ENCODE data around the gene DPY19L2.
"Not testable (repeated sequence)": the region's sequence is repeated elsewhere in the genome, so short reads cannot be mapped to it uniquely, and the experiment has no call there.

Gene DPY19L2

DNA sequence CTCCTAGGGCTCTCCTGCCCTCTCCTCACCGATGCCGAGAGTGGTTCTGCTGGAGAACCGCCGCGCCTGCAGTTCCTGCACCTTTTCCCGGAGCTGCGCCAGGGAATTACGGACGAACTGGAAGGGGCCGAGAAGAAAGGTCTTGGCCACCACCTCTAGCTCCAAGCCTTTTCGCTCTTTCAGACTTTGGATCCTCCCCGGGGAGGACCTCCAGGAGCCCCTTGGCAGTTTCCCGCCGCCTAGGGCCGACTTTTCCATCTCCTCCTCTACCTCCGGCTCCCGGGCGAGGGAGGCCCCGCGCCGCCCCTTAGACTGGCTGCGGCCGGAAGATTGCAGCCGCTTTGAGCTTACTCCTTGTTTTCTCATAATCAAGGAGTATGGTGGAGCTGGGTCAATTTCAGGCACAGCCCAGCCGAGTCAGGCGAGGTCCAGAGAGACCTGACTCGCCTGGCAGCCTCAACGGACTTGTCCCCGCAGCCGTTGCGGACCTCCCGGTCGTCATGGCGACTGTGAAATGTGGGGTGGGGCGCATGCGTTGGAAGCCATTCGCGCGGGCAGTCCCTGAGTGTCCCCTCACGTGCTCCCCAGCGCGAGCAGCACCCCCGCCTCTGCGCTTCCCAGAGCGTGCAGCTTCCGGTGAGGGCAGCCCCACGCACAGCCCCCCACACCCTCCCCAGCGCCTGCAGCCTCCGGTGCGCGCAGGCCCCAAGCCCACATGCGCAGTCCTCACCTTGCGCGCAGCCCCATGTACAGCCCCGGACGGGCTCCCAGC is at the start of gene DPY19L2:
DPY19L2 (minus strand) TSS at position 466 of the 772 bp plus-strand sequence; CDS start at position 366, 100 bp downstream.
- peak; percentile 63 to 66 for DNase-seq

DNA sequence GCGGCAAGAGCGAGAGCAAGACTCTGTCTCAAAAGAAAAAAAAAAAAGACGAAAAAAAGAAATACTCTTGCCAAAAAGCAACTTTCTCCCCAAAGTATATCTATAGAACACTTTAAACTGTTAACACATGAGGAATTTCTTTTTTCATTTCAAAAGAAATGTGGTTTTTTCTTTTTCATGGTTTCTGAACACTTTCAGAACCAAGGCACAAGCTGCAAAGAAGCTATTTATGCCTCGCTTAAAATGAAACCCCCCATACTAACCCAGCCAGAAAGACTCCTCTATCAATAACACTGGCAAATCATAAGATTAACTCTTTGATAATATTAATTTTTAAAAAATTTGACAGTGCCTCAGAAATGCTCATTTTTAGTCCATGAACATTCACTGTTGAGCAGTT is 48.6 kb upstream of the DPY19L2 start:
- DNase-seq: not testable (repeated sequence)

DNA sequence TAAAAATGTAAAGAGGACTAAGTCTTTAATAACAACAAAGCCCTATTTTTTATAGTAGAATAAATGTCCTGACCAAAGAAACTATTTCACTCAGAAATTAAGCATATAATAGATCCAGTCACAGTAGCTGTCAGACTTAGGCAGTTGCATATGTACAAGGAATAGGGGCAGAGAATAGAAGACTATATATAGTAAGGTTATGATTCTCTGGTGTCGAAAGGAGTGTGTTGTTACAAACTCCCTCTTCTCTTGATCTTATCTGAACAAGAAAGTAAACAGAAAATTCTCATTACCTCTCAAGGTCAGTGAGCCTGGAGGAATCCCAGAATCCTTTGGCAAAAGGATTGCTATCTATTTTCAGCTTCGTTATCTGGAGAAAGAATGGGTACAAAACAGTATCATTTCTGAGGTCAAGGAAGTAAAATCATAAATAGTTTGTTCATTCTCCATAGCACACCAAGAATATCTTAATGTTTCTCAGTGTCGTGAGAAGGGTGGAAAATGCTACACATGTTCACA is 46.9 kb upstream of the DPY19L2 start:
- DNase-seq: not testable (repeated sequence)

DNA sequence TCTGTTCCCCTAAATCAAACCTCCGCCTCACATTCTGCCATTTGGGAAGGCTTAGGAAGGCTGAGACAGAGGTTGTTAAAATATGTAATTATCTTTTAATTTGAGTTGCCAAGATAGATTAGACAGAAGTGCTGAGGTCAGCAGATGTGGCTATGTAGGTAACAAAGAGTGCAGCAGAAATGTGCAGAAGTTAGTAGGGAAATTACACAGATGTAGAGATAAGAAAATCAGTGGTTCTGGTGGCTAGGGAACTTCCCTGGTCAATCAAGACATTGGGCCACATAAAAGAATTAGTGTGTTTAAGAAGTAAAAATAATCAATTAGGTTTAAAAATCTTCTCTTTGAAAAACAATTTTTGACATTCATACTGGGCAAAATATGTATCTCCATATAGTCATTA is 46.1 kb upstream of the DPY19L2 start:
- DNase-seq: not testable (repeated sequence)

DNA sequence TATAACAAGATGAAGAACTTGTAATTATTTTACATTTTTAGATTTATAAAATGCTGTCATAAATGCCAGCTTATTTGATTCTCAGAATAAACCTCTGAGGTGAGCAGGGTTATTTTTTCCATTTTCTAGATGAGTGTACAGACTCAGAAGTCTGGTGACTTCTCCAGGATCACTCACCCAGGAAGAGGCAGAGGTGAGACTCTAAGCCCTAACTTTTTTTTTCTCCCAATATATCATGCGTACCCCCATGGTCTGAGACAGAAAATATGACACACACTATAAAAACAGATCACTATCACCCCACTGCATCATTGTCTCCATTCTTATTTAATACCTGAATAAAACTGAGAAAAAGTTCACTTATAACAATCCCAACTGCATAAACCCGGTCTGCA is 45.4 kb upstream of the DPY19L2 start:
- DNase-seq: not testable (repeated sequence)

DNA sequence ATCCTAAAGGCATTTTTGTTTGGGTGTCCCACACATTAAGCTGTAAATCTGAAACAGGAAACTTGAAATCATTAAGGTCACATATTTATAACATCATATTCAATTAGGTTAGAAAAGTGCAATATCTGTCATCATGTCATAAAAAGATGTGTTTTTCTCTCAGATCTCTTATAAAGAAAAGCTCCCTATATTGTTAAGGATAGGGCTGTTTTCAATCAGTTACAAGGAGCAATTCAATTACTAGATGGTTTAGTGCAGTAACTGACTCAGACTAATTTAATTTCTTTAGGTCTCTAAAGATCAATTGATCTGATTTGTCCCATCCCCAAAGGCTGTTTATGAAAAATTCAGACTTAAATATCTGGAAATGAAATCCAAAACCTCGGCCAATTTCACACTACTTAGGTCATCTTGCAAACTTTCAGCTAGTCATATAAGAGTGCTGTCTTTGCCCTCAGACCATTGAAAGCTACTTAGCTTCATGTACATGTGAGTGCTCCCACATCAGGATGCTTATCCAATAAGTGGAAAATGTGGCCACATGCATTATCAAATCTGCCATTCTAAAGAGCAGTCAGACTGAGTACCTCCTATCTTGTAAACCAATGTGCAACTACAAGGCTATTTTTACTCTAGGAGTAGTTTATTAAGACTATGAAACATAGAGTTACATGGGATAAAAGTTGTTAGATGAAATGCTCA is 44.8 kb upstream of the DPY19L2 start:
- not testable (repeated sequence) for DNase-seq

DNA sequence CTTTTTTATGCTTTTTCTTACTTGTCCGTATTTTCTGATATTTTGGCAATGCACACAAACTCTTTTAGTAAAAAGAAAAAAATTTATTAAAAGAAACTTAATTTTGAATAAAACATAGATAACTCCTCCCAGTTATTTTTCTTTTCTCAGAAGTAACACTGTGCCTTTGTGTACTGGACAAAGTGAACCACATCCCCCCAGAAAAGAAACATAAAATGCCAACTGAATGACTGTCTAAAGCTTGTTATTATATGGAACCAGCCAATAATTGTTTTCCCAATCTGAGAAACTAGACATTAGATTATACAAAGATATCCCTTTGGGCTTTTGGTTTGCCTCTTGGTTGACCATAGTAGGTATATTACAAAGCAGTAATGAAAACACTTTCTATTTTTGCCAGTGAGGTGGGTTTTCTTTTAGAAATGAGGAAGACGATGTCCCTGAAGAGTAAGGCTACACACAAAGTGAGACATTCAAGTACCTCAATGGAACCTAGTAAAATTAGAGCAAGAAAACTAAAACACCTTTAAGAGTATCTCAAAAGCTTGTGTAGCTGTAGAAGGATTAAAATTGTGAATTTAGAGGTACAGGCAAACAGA is 44.2 kb upstream of the DPY19L2 start:
- not testable (repeated sequence) for DNase-seq

DNA sequence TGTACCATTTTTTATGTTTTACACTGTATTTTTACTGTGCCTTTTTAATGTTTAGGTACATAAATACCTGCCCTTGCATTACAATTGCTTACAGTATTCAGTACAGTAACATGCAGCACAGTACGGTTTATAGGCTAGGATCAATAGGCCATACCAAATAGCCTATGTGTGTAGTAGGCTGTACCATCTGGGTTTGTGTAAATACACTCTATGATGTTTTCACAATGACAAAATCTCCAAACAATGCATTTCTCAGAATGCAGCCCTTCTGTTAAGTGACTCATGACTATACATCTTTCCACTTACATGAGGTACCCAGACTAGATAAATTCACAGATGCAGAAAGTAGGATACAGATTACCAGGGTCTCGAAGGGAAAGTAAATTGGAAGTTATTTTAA is 43.0 kb upstream of the DPY19L2 start:
- not testable (repeated sequence) for DNase-seq

DNA sequence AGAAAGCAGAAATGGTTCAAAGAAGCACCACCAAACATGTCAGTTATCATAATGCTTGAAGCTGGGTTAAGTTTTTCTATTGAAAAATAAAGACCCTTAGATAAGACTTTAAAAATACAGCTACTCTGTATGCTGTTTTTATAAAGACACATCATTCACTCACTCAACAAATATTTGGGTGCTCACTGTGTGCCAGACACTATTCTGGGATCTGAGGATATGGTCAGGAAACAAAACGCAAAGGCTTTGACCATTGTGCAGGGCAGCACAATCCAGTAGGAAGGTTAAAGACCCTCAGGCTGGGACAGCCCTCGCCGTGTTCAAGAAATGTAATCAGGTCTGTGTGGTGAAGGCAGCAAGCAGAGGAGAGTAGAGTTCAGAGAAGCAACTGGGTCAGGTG is 38.0 kb upstream of the DPY19L2 start:
- no peak for DNase-seq

DNA sequence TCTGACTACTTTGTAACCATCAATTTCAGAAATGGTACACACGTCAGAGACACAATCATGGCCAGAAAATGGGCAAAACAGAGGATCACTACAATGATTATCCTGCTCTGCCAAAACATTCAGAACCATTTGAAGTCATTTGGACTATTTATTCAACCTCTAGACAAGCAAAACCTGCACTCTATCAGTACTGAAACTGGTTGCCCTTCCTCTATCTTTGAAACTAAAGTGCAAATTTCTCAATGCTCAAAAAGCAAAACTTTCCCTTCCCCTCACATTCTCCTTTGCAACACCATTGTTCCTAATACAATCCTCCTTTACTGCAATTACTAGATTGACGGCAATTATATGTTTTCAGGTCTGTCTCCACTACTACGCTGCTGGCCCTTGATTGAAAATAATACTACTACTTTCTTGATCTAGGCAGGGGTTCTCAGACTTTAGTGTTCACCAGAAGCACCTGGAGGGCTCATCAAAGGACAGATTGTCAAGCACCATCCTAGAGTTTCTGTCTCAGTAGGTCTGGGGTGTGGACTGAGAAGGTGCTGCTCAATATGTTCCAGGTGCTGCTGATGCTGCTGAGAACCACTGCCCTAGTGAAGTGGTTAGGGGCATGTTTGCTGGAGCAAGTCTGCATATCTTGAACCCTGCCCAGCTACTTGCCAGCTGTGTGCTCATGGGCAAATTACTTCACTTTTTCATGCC is 31.5 kb upstream of the DPY19L2 start:
- not testable (repeated sequence) for DNase-seq

DNA sequence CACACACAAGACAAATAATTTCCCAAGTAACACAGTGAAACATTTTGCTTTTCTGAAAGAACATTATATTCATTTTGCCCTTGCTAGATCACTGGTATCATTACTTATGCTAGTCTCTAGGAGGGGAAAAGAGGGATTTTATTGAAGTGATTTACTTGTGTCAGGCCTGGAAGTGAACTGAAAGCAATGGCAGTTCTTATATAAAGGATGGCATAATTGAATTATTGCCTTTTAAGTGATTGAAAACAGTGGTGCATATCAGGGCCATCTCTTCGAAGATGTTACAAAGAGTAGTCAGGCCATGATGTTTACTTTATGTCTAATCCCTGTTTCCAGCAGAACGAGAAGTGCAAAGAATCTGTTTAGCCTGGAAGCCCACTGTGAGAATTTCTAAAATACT is 30.7 kb upstream of the DPY19L2 start:
- not testable (repeated sequence) for DNase-seq

DNA sequence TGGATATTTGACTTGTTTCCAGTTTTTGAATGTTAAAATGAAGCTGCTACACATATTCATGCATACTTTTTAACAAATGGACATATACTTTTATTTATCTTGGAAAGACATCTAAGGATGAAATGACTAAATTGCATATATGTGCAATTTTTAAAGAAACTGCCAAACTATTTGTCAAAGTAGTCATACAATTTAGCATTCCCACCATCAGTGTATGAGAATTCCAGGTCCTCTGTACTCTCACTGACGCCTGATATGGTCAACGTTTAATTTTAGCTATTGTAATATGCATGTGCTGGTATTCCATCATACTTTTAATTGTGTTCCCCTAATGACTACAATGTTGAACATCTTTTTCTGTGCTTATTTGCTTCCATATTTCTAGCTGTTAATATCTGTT is 22.5 kb upstream of the DPY19L2 start:
- DNase-seq: not testable (repeated sequence)

DNA sequence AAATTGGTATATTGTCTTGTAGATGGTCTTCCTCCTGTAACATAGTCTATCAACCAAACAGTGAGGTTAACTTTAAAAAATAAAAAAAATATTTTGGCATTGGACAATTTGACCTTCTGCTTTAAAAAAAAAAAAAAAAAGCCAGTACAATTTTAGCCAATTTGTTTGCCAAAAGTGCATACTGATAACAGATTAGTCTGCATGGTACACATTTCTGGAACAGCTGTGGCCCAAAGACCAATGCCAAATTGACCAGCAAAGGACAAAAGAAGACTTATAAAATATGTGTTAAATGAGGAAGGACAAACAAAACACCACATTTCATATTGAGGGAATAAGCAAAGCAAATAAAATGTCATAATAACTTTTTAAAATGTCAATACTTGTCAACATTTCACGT is 20.8 kb upstream of the DPY19L2 start:
- DNase-seq: not testable (repeated sequence)

DNA sequence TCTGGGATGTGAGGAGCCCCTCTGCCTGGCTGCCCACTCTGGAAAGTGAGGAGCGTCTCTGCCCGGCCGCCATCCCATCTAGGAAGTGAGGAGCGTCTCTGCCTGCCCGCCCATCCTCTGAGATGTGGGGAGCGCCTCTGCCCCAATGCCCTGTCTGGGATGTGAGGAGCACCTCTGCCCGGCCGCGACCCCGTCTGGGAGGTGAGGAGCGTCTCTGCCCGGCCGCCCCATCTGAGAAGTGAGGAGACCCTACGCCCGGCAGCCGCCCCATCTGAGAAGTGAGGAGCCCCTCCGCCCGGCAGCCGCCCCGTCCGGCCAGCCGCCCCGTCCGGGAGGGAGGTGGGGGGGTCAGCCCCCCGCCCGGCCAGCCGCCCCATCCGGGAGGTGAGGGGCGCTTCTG is 18.3 kb upstream of the DPY19L2 start:
- DNase-seq: not testable (repeated sequence)

DNA sequence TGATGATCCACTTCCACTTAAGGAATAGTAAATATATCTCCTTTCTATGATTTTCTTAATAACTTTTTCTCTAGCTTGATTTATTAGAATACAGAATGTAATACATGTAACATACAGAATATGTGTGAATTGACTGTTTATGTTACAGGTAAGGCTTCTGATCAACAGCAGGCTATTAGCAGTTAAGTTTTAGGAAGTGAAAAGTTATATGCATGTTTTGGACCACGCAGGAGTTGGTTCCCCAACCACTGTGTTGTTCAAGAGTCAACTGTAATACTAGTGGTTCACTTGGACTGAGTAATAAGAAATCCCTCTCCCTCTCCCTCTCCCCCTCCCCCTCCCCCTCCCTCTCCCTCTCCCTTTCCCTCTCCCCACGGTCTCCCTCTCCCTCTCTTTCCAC is 17.5 kb upstream of the DPY19L2 start:
- DNase-seq: not testable (repeated sequence)

DNA sequence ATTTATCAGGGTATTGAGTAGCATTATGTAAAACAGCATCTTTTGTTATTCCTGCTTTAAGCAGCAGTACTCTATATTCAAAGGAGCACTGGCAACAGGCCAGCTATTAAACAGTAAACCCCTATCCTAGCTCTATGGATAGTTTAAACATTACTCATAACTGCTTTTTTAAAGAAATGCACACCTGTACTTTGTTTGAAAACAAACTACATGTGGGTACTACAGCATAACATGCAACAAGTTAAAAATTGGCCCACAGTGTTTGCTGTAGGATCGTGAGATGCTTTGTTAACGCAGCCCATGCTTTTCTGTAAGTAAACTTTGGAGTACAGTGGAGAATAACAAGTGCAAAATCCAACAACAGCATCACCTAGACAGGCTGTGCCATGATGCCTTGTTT is 14.3 kb upstream of the DPY19L2 start:
- DNase-seq: not testable (repeated sequence)

DNA sequence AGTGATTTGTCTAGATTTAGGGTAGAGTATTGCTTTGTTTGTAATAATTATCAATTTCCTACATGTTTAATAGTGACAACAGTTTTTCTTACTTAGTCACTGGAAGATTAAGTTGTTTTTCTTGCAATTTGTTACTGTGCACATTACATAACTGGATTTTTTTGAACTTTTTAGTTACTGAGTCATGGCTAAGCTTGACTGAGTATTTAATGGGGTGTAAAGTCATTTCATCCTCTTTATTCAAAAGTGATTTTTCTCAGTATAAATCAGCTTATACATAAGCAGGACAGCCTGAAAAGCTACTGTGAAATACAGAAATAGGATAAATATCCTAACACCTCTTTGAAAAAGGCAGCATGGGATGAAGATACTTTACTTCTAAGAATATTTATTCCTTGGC is 12.5 kb upstream of the DPY19L2 start:
- not testable (repeated sequence) for DNase-seq

DNA sequence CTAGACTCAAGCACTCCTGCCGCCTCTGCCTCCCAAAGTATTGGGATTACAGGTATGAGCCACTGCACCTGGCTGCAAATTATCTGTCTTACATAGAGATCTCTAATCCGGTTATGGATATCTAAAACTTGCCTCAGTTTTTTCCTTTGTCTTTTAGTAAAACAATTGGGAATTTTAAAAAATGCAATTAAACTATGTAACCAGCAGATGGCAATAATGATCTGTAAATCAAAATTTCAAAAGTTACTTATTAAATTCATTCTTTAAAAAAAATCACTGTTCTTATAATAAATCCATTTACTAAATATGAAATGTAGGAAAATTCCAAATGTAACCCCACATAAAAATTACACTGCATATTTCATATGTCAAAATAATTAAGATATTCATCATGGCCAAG is 4.3 kb upstream of the DPY19L2 start:
- DNase-seq: not testable (repeated sequence)

DNA sequence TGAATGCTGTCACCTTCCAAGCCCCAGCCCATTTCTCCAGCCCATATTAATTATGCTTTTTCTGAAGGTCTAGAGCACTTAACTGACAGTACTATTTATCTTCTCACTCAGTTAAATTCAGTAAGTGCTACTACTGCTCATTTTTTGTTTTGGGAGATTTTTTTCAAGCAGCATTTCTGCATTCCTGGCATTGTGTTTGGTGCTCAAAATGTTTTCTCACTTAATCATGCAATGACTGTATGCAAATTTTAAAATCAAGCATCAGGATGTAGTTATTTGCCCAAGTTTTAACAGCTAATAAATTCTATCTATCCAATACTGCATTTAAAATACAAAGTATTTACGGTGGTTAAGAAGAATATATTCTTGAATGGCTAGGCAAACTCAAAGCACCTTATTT is 1.6 kb upstream of the DPY19L2 start:
- not testable (repeated sequence) for DNase-seq

DNA sequence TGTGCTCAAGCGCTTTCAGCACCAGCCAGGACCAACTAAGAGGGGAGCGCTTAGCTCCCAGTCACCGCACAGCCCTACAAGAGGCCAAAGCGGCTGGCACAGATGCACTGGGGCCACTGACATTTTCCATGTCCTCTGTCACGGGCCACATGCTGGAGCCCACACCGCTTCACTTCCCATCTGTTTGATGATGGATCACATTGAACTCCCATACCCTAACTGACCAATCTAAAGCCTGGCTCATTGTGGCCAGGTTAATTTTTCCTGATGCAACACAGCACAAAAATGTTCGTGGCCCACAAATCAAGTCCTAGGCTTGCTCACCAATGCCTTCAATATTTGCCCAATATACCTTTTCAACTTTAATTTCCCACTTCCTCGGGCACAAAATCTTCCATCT is 1.1 kb upstream of the DPY19L2 start:
- DNase-seq: not testable (repeated sequence)

DNA sequence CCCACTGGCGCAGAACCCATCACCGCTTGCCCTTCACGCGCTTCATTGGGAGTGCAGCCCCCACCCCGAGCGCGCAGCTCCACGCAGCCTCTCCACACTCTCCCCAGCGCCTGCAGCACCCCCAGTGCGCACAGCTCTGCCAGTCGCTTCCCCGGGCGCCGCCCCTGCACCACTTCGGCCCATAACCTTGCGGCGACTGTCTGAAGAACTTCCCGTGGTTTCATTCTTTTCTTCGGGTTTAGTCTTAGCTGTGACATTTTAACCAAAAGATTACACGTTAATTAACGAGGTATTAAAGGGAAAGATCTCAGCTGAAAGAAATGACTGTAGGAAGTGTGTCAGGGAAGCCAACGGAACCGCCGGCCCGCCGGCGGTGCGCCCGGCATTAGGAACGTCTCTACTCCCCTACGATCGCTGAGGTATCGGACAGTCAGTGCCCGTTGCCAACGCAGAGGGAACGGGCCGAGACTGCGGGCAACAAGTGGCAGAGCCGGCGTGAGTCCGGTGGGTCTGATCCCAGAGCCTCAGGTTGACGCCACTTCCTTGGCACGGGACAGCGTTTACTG is 590 bp upstream of the DPY19L2 start:
- not testable (repeated sequence) for DNase-seq

DNA sequence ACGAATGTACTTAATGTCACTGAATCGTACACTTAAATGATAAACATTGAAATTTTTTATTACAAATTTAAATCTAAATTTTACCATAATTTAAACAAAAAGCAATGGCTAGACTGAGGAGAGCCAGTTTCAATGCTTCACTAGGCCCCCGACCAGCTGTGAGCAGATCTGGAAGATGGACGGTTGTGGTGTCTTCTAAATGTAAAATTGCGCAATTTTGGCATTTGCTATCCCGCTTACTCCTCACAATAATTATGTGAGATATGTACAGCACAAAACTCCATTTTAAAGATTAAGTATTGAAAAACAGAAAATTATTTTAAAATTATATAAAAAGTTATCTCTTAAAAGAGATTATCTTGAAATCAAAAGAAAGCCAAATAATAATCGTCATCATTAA is 5.3 kb downstream of the DPY19L2 start:
- not testable (repeated sequence) for DNase-seq

Data from CD4-positive, alpha-beta T cell treated with Interleukin-1 beta for 1 hour (primary cell).